Activated B cell treated with CpG ODN at 0.5 μM for 24 hours (primary cell): ENCODE measurements around the gene PDZRN3. TPM values are rescaled to one million over a fixed set of nuclear protein-coding genes. Genes with fewer than 3 reads are reported as not detected.

Experiments used
- ATAC-seq: fragments of 200-7000 bp; cut with Tn5 transposase; one replicate; pipeline ENCODE4 v1.10.0; 2021; ENCODE audit warnings: low read depth, mild to moderate bottlenecking, moderate library complexity
- CTCF ChIA-PET: fragments of 350-600 bp; sonication (Branson Sonifier 250); formaldehyde crosslinking; loops from one replicate; lab custom pipeline; 2021; ENCODE audit warnings: antibody characterized with exemption; lab: Charles Lee
- POLR2A ChIA-PET: fragments of 350-600 bp; sonication (Branson Sonifier 250); formaldehyde crosslinking; loops from one replicate; lab custom pipeline; 2021; ENCODE audit warnings: antibody characterized with exemption; lab: Charles Lee
- DNase-seq: peaks from one replicate; pipeline ENCODE4 v3.0.0; 2022
- H3K27ac Mint-ChIP-seq: one replicate; pipeline ENCODE4 v1.8.0; 2020; ENCODE audit warnings: mixed read lengths
- H3K27me3 Mint-ChIP-seq: one replicate; pipeline ENCODE4 v1.8.0; 2021; ENCODE audit warnings: mixed read lengths
- H3K36me3 Mint-ChIP-seq: one replicate; pipeline ENCODE4 v1.8.0; 2021; ENCODE audit warnings: low read depth, mixed read lengths
- H3K4me1 Mint-ChIP-seq: one replicate; pipeline ENCODE4 v1.8.0; 2021; ENCODE audit warnings: mixed read lengths
- H3K4me3 Mint-ChIP-seq: one replicate; pipeline ENCODE4 v1.8.0; 2020; ENCODE audit warnings: mild to moderate bottlenecking, mixed read lengths
- H3K9me3 Mint-ChIP-seq: one replicate; pipeline ENCODE4 v1.8.0; 2020; ENCODE audit warnings: mixed read lengths
- CTCF ChIP-seq: fragments of 200-600 bp; IDR thresholded peaks from one replicate; pipeline ENCODE4 v1.8.0; 2022; ENCODE audit warnings: antibody characterized with exemption, mild to moderate bottlenecking
- intact Hi-C: fragments of 100-400 bp; cut with micrococcal nuclease; formaldehyde crosslinking; loops from one replicate; pipeline ENCODE4 v1.15.1; 2024
- total RNA-seq: library from RNA; stranded (reverse); gene quantifications from 2 replicates; pipeline ENCODE4 v1.2.3, GENCODE V29; 2022

PDZRN3 gene
- total RNA-seq, 1 donor from 2014 or later = not detected

GRCh38 chr3:73363093-73363492, 261.6 kb downstream of the PDZRN3 start:
- ATAC-seq (no peak), DNase-seq (no peak)
- Mint-ChIP-seq H3K4me1 (no peaks in the 10 kb centered on the region), H3K9me3 (peaks cover 5% of the 10 kb centered on the region), H3K27ac (no peak overlapping the region), H3K4me3 (no peak overlapping the region), H3K27me3 (no peaks in the 10 kb centered on the region), H3K36me3 (no peaks in the 10 kb centered on the region)
- ChIA-PET POLR2A (no interaction called here), CTCF (no interaction called here)
- intact Hi-C loops = no loop called here
- no peak for TF ChIP-seq CTCF

- peaks cover 7% of the 10 kb centered on the region for H3K9me3 Mint-ChIP-seq
- H3K4me3 Mint-ChIP-seq = no peak overlapping the region
- no peaks in the 10 kb centered on the region for H3K27me3 Mint-ChIP-seq
- intact Hi-C loops = no loop called here
- no peak for TF ChIP-seq CTCF
- H3K36me3 Mint-ChIP-seq = no peaks in the 10 kb centered on the region
- ATAC-seq (no peak), DNase-seq (no peak)
- CTCF ChIA-PET = no interaction called here
- POLR2A ChIA-PET = no interaction called here
- no peak overlapping the region for H3K27ac Mint-ChIP-seq
- no peaks in the 10 kb centered on the region for H3K4me1 Mint-ChIP-seq
These were observed 263.1 kb downstream of the PDZRN3 start for GRCh38 chr3:73361591-73361990.

GRCh38 chr3:73353649-73354217, 271.0 kb downstream of the PDZRN3 start:
- peaks cover 2% of the 10 kb centered on the region for H3K9me3 Mint-ChIP-seq
- H3K27me3 Mint-ChIP-seq = peaks cover 8% of the 10 kb centered on the region
- intact Hi-C loops = no loop called here
- no peaks in the 10 kb centered on the region for H3K36me3 Mint-ChIP-seq
- no peak for DNase-seq
- no peak overlapping the region for H3K27ac Mint-ChIP-seq
- CTCF ChIA-PET = no interaction called here
- no peak for ATAC-seq
- POLR2A ChIA-PET = no interaction called here
- no peak for TF ChIP-seq CTCF
- no peak overlapping the region for H3K4me3 Mint-ChIP-seq
- H3K4me1 Mint-ChIP-seq = no peaks in the 10 kb centered on the region

GRCh38 chr3:73352841-73353645, 271.7 kb downstream of the PDZRN3 start:
- POLR2A ChIA-PET = no interaction called here
- H3K4me3 Mint-ChIP-seq = no peak overlapping the region
- peaks cover 2% of the 10 kb centered on the region for H3K9me3 Mint-ChIP-seq
- no peaks in the 10 kb centered on the region for H3K4me1 Mint-ChIP-seq
- intact Hi-C loops = no loop called here
- ATAC-seq = no peak
- peaks cover 8% of the 10 kb centered on the region for H3K27me3 Mint-ChIP-seq
- CTCF ChIA-PET = no interaction called here
- no peak for TF ChIP-seq CTCF
- H3K36me3 Mint-ChIP-seq = no peaks in the 10 kb centered on the region
- H3K27ac Mint-ChIP-seq = no peak overlapping the region
- no peak for DNase-seq

- no peak for TF ChIP-seq CTCF
- Mint-ChIP-seq H3K27ac (no peak overlapping the region), H3K4me1 (no peaks in the 10 kb centered on the region), H3K27me3 (peaks cover 8% of the 10 kb centered on the region), H3K36me3 (no peaks in the 10 kb centered on the region), H3K9me3 (no peaks in the 10 kb centered on the region), H3K4me3 (no peak overlapping the region)
- intact Hi-C loops = no loop called here
- ChIA-PET CTCF (no interaction called here), POLR2A (no interaction called here)
- DNase-seq = no peak
- no peak for ATAC-seq
These were observed 273.2 kb downstream of the PDZRN3 start for GRCh38 chr3:73351423-73352071.
